Measurements from ENCODE around the gene DENR. TPM values are rescaled to one million over a fixed set of nuclear protein-coding genes. Genes with fewer than 3 reads are reported as not detected.
"Not testable (repeated sequence)": the region's sequence is repeated elsewhere in the genome, so short reads cannot be mapped to it uniquely, and the experiment has no call there.

Gene DENR, protein sequence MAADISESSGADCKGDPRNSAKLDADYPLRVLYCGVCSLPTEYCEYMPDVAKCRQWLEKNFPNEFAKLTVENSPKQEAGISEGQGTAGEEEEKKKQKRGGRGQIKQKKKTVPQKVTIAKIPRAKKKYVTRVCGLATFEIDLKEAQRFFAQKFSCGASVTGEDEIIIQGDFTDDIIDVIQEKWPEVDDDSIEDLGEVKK
- total RNA-seq (2014; rRNA removed; shearing (Covaris generic)) (42.2 and 48.6 TPM in 2 replicates), polyA plus RNA-seq (2016; fragmentation: Nextera tagmentation; extraction: Ambion mirVana) (80.5 and 83.3 TPM in 2 replicates)

GRCh38 chr12:122752464-122753318, at the start of gene DENR:
DENR (plus strand) TSS chr12:122752824; CDS start chr12:122753702, 878 bp downstream.
- Histone ChIP-seq H3K9me2 (ENCODE audit: insufficient read depth) (no peaks in the 10 kb centered on the region), H3K9me3 (ENCODE audit: low read depth) (no peaks in the 10 kb centered on the region), H3K9ac (peak within 1 kb of the TSS; percentile 95), H3K27ac (peak within 1 kb of the TSS; percentile 56), H3K4me2 (ENCODE audit: unreplicated experiment) (peak within 1 kb of the TSS; percentile 95), H3K4me1 (ENCODE audit: insufficient read depth) (peaks cover 12% of the 10 kb centered on the region; the same call in 1 of the 2 replicates), H3K36me3 (ENCODE audit: low read depth) (peaks cover 36% of the 10 kb centered on the region), H3K79me2 (ENCODE audit: insufficient read depth) (peaks cover 49% of the 10 kb centered on the region), H3K4me3 (peak within 1 kb of the TSS; percentile 95), H3F3A (ENCODE audit: insufficient read depth) (no peaks in the 10 kb centered on the region), H4K20me1 (ENCODE audit: insufficient read depth) (no peaks in the 10 kb centered on the region), H2AFZ (peak within 1 kb of the TSS; percentile 79), H3K27me3 (replicated peaks; ENCODE audit: insufficient read depth) (no peaks in the 10 kb centered on the region)
- WGBS, 2 experiments (ENCODE audit: low coverage in 1 of 2, low lambda C conversion rate in 2 of 2, missing lambda C conversion rate in 2 of 2) = 1% methylated on average over 59 to 64 of the region's 73 CpGs
- TF ChIP-seq EZH2phosphoT487 (IDR thresholded peaks at IDR 0.05; ENCODE audit: insufficient read depth, low read depth) (no peak), EZH2 (IDR thresholded peaks at IDR 0.05; ENCODE audit: insufficient read depth, poor library complexity, severe bottlenecking) (no peak)
- DNase-seq = peak; percentile 100
- in situ Hi-C loops (cut with MboI) = no loop called here

GRCh38 chr12:122702890-122703611, 49.6 kb upstream of the DENR start, which contains the start of gene HCAR2:
HCAR2 (minus strand) TSS chr12:122703357; CDS start chr12:122703283, 74 bp downstream.
- H3K9me2 ChIP-seq (ENCODE audit: insufficient read depth); H3K27me3 ChIP-seq (replicated peaks; ENCODE audit: insufficient read depth); H3K4me2 ChIP-seq (ENCODE audit: unreplicated experiment); H3K36me3 ChIP-seq (ENCODE audit: low read depth); H3K9ac ChIP-seq; H3K27ac ChIP-seq; H3K4me3 ChIP-seq; H2AFZ ChIP-seq; H4K20me1 ChIP-seq (ENCODE audit: insufficient read depth); H3K9me3 ChIP-seq (ENCODE audit: low read depth); H3K79me2 ChIP-seq (ENCODE audit: insufficient read depth); in situ Hi-C loops (cut with MboI); H3F3A ChIP-seq (ENCODE audit: insufficient read depth); H3K4me1 ChIP-seq (ENCODE audit: insufficient read depth): not testable (repeated sequence)
- DNase-seq = peak; percentile 15
- WGBS, 2 experiments (ENCODE audit: low coverage in 1 of 2, low lambda C conversion rate in 2 of 2, missing lambda C conversion rate in 2 of 2) = 84 to 85% methylated on average over 19 to 22 of the region's 22 CpGs

DNA sequence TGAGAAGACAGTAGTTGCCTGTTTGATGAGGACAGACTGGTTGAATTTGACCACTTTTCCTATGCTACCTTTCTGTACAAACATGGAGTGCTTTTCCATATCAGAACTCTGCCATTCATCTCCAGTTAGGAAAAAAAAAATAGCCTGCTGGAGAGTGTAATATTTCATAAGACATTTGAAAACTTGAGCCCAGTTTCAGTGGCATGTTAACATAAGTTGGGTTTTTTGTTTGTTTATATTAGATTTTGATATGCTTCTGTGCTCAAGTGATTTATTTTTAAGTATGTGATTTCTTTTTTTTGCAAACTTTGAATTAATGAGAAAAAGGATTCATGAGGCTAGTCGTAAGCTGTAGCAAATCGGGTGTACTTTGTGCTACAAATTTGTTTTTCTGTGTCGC, 48.8 kb upstream of the DENR start:
- DNase-seq; H3K4me3 ChIP-seq; H3K9me2 ChIP-seq (ENCODE audit: insufficient read depth); H3K9me3 ChIP-seq (ENCODE audit: low read depth); H4K20me1 ChIP-seq (ENCODE audit: insufficient read depth); in situ Hi-C loops (cut with MboI); H3K27me3 ChIP-seq (replicated peaks; ENCODE audit: insufficient read depth); H3K79me2 ChIP-seq (ENCODE audit: insufficient read depth); H2AFZ ChIP-seq; H3K27ac ChIP-seq; H3K4me2 ChIP-seq (ENCODE audit: unreplicated experiment); H3K9ac ChIP-seq; H3K36me3 ChIP-seq (ENCODE audit: low read depth); H3F3A ChIP-seq (ENCODE audit: insufficient read depth); H3K4me1 ChIP-seq (ENCODE audit: insufficient read depth): not testable (repeated sequence)
- 88 to 94% methylated on average over 3 of the region's 3 CpGs for WGBS, 2 experiments (ENCODE audit: low coverage in 1 of 2, low lambda C conversion rate in 2 of 2, missing lambda C conversion rate in 2 of 2)

DNA sequence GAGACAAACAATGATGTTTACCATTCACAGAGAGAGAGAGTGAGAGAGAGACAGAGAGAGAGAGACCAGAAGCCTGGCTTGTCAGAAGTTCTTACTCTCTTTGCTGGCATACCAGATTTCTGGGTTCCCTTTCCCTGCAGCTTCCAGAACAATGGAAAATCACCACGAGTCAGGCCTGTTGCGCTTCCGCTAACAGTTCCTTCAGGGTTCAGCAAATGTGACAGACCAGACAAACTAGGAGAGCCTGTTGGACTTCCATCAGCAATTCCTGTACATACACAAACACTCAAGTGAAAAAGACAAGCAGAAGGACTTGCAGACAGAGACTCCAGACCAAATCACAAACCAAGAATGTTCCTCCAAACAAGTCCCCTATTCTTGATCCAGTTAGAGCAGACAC, 43.3 kb upstream of the DENR start:
- H3K36me3 ChIP-seq (ENCODE audit: low read depth); H3K27ac ChIP-seq; H3K9ac ChIP-seq; H3K79me2 ChIP-seq (ENCODE audit: insufficient read depth); H3F3A ChIP-seq (ENCODE audit: insufficient read depth); DNase-seq; H3K4me3 ChIP-seq; H3K4me2 ChIP-seq (ENCODE audit: unreplicated experiment); H2AFZ ChIP-seq; H4K20me1 ChIP-seq (ENCODE audit: insufficient read depth); H3K9me3 ChIP-seq (ENCODE audit: low read depth); H3K9me2 ChIP-seq (ENCODE audit: insufficient read depth); in situ Hi-C loops (cut with MboI); H3K27me3 ChIP-seq (replicated peaks; ENCODE audit: insufficient read depth); H3K4me1 ChIP-seq (ENCODE audit: insufficient read depth): not testable (repeated sequence)
- no CpG with 5 or more reads among the region's 3 CpGs for WGBS, 2 experiments (ENCODE audit: low coverage in 1 of 2, low lambda C conversion rate in 2 of 2, missing lambda C conversion rate in 2 of 2)

- not testable (repeated sequence) for H3K4me2 ChIP-seq (ENCODE audit: unreplicated experiment)
These were observed 42.3 kb upstream of the DENR start for GRCh38 chr12:122710341-122710740.

DNA sequence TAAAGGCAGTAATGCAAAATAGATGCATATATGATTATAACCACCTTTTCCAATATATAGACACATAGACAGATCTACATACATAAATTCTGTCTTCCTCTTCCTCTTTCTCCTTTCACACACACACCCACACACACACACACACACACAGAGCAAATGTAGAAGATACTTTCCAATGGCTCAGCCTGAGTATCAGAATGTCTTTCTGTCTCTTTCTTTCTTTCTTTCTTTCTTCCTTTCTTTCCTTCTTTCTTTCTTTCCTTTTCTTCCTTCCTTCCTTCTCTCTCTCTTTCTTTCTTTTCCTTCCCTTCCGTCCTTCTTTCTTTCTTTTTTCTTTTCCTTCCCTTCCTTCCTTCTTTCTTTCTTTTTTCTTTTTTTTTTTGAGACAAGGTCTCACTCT, 41.4 kb upstream of the DENR start:
- H3K4me2 ChIP-seq (ENCODE audit: unreplicated experiment); H3K9me3 ChIP-seq (ENCODE audit: low read depth); H3K27me3 ChIP-seq (replicated peaks; ENCODE audit: insufficient read depth); H2AFZ ChIP-seq; H3F3A ChIP-seq (ENCODE audit: insufficient read depth); H3K4me3 ChIP-seq; H4K20me1 ChIP-seq (ENCODE audit: insufficient read depth); DNase-seq; H3K79me2 ChIP-seq (ENCODE audit: insufficient read depth); H3K9ac ChIP-seq; H3K36me3 ChIP-seq (ENCODE audit: low read depth); H3K27ac ChIP-seq; H3K4me1 ChIP-seq (ENCODE audit: insufficient read depth); in situ Hi-C loops (cut with MboI); H3K9me2 ChIP-seq (ENCODE audit: insufficient read depth): not testable (repeated sequence)
- 40 to 76% methylated on average over 1 of the region's 1 CpG for WGBS, 2 experiments (ENCODE audit: low coverage in 1 of 2, low lambda C conversion rate in 2 of 2, missing lambda C conversion rate in 2 of 2)

More at GRCh38 chr12:122710341-122710740, 42.3 kb upstream of the DENR start:
- H3F3A ChIP-seq (ENCODE audit: insufficient read depth); in situ Hi-C loops (cut with MboI); H3K4me1 ChIP-seq (ENCODE audit: insufficient read depth); H3K27ac ChIP-seq; H3K9ac ChIP-seq; H4K20me1 ChIP-seq (ENCODE audit: insufficient read depth); H2AFZ ChIP-seq; H3K4me3 ChIP-seq; H3K9me2 ChIP-seq (ENCODE audit: insufficient read depth); H3K27me3 ChIP-seq (replicated peaks; ENCODE audit: insufficient read depth); H3K36me3 ChIP-seq (ENCODE audit: low read depth); DNase-seq; H3K9me3 ChIP-seq (ENCODE audit: low read depth); H3K79me2 ChIP-seq (ENCODE audit: insufficient read depth): not testable (repeated sequence)
- WGBS, 2 experiments (ENCODE audit: low coverage in 1 of 2, low lambda C conversion rate in 2 of 2, missing lambda C conversion rate in 2 of 2) = 33 to 35% methylated on average over 2 of the region's 2 CpGs

All from GM23248 (cell line).